Measurements from ENCODE around the gene AGPAT2.
A peak's percentile ranks its signal among the peaks of the same experiment; 100 is the strongest.

AGPAT2 gene

GRCh38 chr9:136686794-136687711 lies at the start of gene AGPAT2:
AGPAT2 (minus strand) TSS chr9:136687457; CDS start chr9:136687357, 100 bp downstream.
- peak within 1 kb of the TSS; percentile 70 for H3K27ac ChIP-seq (ENCODE audit: low read depth, low read length)
- peak within 1 kb of the TSS; percentile 78 for H3K4me3 ChIP-seq (ENCODE audit: low read length)
- H3K36me3 ChIP-seq (ENCODE audit: control insufficient read depth, insufficient read depth, low read length) = no peaks in the 10 kb centered on the region
- peaks cover 18% of the 10 kb centered on the region for H3K4me1 ChIP-seq (ENCODE audit: control insufficient read depth, insufficient read depth, low read length)
- H3K9ac ChIP-seq (ENCODE audit: low read length) = peak within 1 kb of the TSS; percentile 77
- H3K27me3 ChIP-seq (ENCODE audit: control insufficient read depth, insufficient read depth, low read length) = no peaks in the 10 kb centered on the region

- Histone ChIP-seq H3K27me3 (ENCODE audit: control insufficient read depth, insufficient read depth, low read length) (peaks cover 8% of the 10 kb centered on the region), H3K27ac (ENCODE audit: low read depth, low read length) (no peak overlapping the region), H3K4me3 (ENCODE audit: low read length) (no peak overlapping the region), H3K9ac (ENCODE audit: low read length) (no peak overlapping the region), H3K36me3 (ENCODE audit: control insufficient read depth, insufficient read depth, low read length) (no peaks in the 10 kb centered on the region), H3K4me1 (ENCODE audit: control insufficient read depth, insufficient read depth, low read length) (no peaks in the 10 kb centered on the region)
These were observed 48.7 kb upstream of the AGPAT2 start for GRCh38 chr9:136735812-136736480.

GRCh38 chr9:136734837-136735496 lies 47.7 kb upstream of the AGPAT2 start:
- Histone ChIP-seq H3K36me3 (ENCODE audit: control insufficient read depth, insufficient read depth, low read length) (no peaks in the 10 kb centered on the region), H3K4me3 (ENCODE audit: low read length) (no peak overlapping the region), H3K9ac (ENCODE audit: low read length) (no peak overlapping the region), H3K27ac (ENCODE audit: low read depth, low read length) (no peak overlapping the region), H3K4me1 (ENCODE audit: control insufficient read depth, insufficient read depth, low read length) (no peaks in the 10 kb centered on the region), H3K27me3 (ENCODE audit: control insufficient read depth, insufficient read depth, low read length) (no peaks in the 10 kb centered on the region)

- H3K4me1 ChIP-seq (ENCODE audit: control insufficient read depth, insufficient read depth, low read length) = peaks cover 3% of the 10 kb centered on the region
- no peaks in the 10 kb centered on the region for H3K27me3 ChIP-seq (ENCODE audit: control insufficient read depth, insufficient read depth, low read length)
- no peak overlapping the region for H3K4me3 ChIP-seq (ENCODE audit: low read length)
These were observed 46.4 kb upstream of the AGPAT2 start for GRCh38 chr9:136733611-136734010.

GRCh38 chr9:136732444-136733178 lies 45.4 kb upstream of the AGPAT2 start:
- Histone ChIP-seq H3K4me1 (ENCODE audit: control insufficient read depth, insufficient read depth, low read length) (peaks cover 3% of the 10 kb centered on the region), H3K27ac (ENCODE audit: low read depth, low read length) (no peak overlapping the region), H3K9ac (ENCODE audit: low read length) (no peak overlapping the region), H3K27me3 (ENCODE audit: control insufficient read depth, insufficient read depth, low read length) (no peaks in the 10 kb centered on the region), H3K36me3 (ENCODE audit: control insufficient read depth, insufficient read depth, low read length) (no peaks in the 10 kb centered on the region), H3K4me3 (ENCODE audit: low read length) (no peak overlapping the region)

More at GRCh38 chr9:136733611-136734010, 46.4 kb upstream of the AGPAT2 start:
- no peak overlapping the region for H3K27ac ChIP-seq (ENCODE audit: low read depth, low read length)
- H3K9ac ChIP-seq (ENCODE audit: low read length) = no peak overlapping the region
- no peaks in the 10 kb centered on the region for H3K36me3 ChIP-seq (ENCODE audit: control insufficient read depth, insufficient read depth, low read length)

- Histone ChIP-seq H3K4me1 (ENCODE audit: control insufficient read depth, insufficient read depth, low read length) (peaks cover 11% of the 10 kb centered on the region), H3K36me3 (ENCODE audit: control insufficient read depth, insufficient read depth, low read length) (peaks cover 15% of the 10 kb centered on the region), H3K9ac (ENCODE audit: low read length) (no peak overlapping the region), H3K27me3 (ENCODE audit: control insufficient read depth, insufficient read depth, low read length) (no peaks in the 10 kb centered on the region), H3K4me3 (ENCODE audit: low read length) (no peak overlapping the region), H3K27ac (ENCODE audit: low read depth, low read length) (no peak overlapping the region)
These were observed 42.7 kb upstream of the AGPAT2 start for GRCh38 chr9:136729926-136730325.

GRCh38 chr9:136729144-136729543 lies 41.9 kb upstream of the AGPAT2 start:
- Histone ChIP-seq H3K4me1 (ENCODE audit: control insufficient read depth, insufficient read depth, low read length) (peaks cover 11% of the 10 kb centered on the region), H3K4me3 (ENCODE audit: low read length) (peak overlapping the region; percentile 86), H3K27me3 (ENCODE audit: control insufficient read depth, insufficient read depth, low read length) (no peaks in the 10 kb centered on the region), H3K9ac (ENCODE audit: low read length) (no peak overlapping the region), H3K27ac (ENCODE audit: low read depth, low read length) (no peak overlapping the region), H3K36me3 (ENCODE audit: control insufficient read depth, insufficient read depth, low read length) (peaks cover 20% of the 10 kb centered on the region)

GRCh38 chr9:136728548-136729123 lies 41.4 kb upstream of the AGPAT2 start:
- peak overlapping the region; percentile 41 for H3K9ac ChIP-seq (ENCODE audit: low read length)
- H3K4me3 ChIP-seq (ENCODE audit: low read length) = peak overlapping the region; percentile 86
- no peak overlapping the region for H3K27ac ChIP-seq (ENCODE audit: low read depth, low read length)
- peaks cover 11% of the 10 kb centered on the region for H3K4me1 ChIP-seq (ENCODE audit: control insufficient read depth, insufficient read depth, low read length)
- no peaks in the 10 kb centered on the region for H3K27me3 ChIP-seq (ENCODE audit: control insufficient read depth, insufficient read depth, low read length)
- H3K36me3 ChIP-seq (ENCODE audit: control insufficient read depth, insufficient read depth, low read length) = peaks cover 25% of the 10 kb centered on the region

- H3K27me3 ChIP-seq (ENCODE audit: control insufficient read depth, insufficient read depth, low read length) = no peaks in the 10 kb centered on the region
- H3K36me3 ChIP-seq (ENCODE audit: control insufficient read depth, insufficient read depth, low read length) = peaks cover 29% of the 10 kb centered on the region
- peak overlapping the region; percentile 68 for H3K9ac ChIP-seq (ENCODE audit: low read length)
- H3K4me3 ChIP-seq (ENCODE audit: low read length) = peak overlapping the region; percentile 91
- H3K4me1 ChIP-seq (ENCODE audit: control insufficient read depth, insufficient read depth, low read length) = peaks cover 11% of the 10 kb centered on the region
- peak overlapping the region; percentile 63 for H3K27ac ChIP-seq (ENCODE audit: low read depth, low read length)
These were observed 40.9 kb upstream of the AGPAT2 start for GRCh38 chr9:136728080-136728547.

- Histone ChIP-seq H3K27ac (ENCODE audit: low read depth, low read length) (no peak overlapping the region), H3K4me1 (ENCODE audit: control insufficient read depth, insufficient read depth, low read length) (peaks cover 11% of the 10 kb centered on the region), H3K9ac (ENCODE audit: low read length) (no peak overlapping the region), H3K36me3 (ENCODE audit: control insufficient read depth, insufficient read depth, low read length) (peaks cover 37% of the 10 kb centered on the region), H3K27me3 (ENCODE audit: control insufficient read depth, insufficient read depth, low read length) (no peaks in the 10 kb centered on the region), H3K4me3 (ENCODE audit: low read length) (peak overlapping the region; percentile 91)
These were observed 39.5 kb upstream of the AGPAT2 start for GRCh38 chr9:136726631-136727191.

- H3K36me3 ChIP-seq (ENCODE audit: control insufficient read depth, insufficient read depth, low read length) = peaks cover 37% of the 10 kb centered on the region
- H3K9ac ChIP-seq (ENCODE audit: low read length) = no peak overlapping the region
- H3K27ac ChIP-seq (ENCODE audit: low read depth, low read length) = no peak overlapping the region
- peaks cover 11% of the 10 kb centered on the region for H3K4me1 ChIP-seq (ENCODE audit: control insufficient read depth, insufficient read depth, low read length)
- no peaks in the 10 kb centered on the region for H3K27me3 ChIP-seq (ENCODE audit: control insufficient read depth, insufficient read depth, low read length)
- peak overlapping the region; percentile 91 for H3K4me3 ChIP-seq (ENCODE audit: low read length)
These were observed 38.9 kb upstream of the AGPAT2 start for GRCh38 chr9:136726118-136726517.
